SK-N-SH treated with all-trans-retinoic acid at 6 μM for 48 hours (cell line): Measurements from ENCODE around the gene CSRP2.

Experiments
- ATAC-seq: fragments of 200-7000 bp; cut with Tn5 transposase; 3 replicates; pipeline ENCODE4 v1.9.1; 2020; ENCODE audit warnings: mild to moderate bottlenecking, moderate library complexity
- ARNTL ChIP-seq: fragments of 450-650 bp; formaldehyde crosslinking; IDR thresholded peaks from 2 replicates; pipeline ENCODE4 v1.5.0; 2020; ENCODE audit warnings: low read depth, mild to moderate bottlenecking, moderate library complexity, borderline replicate concordance
- CSDC2 ChIP-seq: fragments of 250-450 bp; sonication (Bioruptor Pico); IDR thresholded peaks from 2 replicates; pipeline ENCODE4 v1.5.0; 2020; ENCODE audit warnings: mild to moderate bottlenecking, moderate library complexity
- GLIS3 ChIP-seq: fragments of 250-450 bp; sonication (Bioruptor Pico); IDR thresholded peaks from 2 replicates; pipeline ENCODE4 v1.5.0; 2020; ENCODE audit warnings: mild to moderate bottlenecking, moderate library complexity
- ISL1 ChIP-seq: fragments of 250-450 bp; sonication (Bioruptor Pico); IDR thresholded peaks from 2 replicates; pipeline ENCODE4 v2.1.2; 2022; ENCODE audit warnings: mild to moderate bottlenecking, moderate library complexity
- SNAI2 ChIP-seq: fragments of 250-450 bp; sonication (Bioruptor Pico); IDR thresholded peaks from 2 replicates; pipeline ENCODE4 v1.5.0; 2020; ENCODE audit warnings: mild to moderate bottlenecking, moderate library complexity
- ZC3H10 ChIP-seq: fragments of 250-450 bp; sonication (Bioruptor Pico); IDR thresholded peaks from 2 replicates; pipeline ENCODE4 v1.5.1; 2021; ENCODE audit warnings: mild to moderate bottlenecking, moderate library complexity
- ZFP3 ChIP-seq: fragments of 250-450 bp; sonication (Bioruptor Pico); IDR thresholded peaks from 2 replicates; pipeline ENCODE4 v1.5.0; 2020; ENCODE audit warnings: mild to moderate bottlenecking, moderate library complexity
- ZFP30 ChIP-seq: fragments of 450-650 bp; formaldehyde crosslinking; IDR thresholded peaks from 2 replicates; pipeline ENCODE4 v1.5.0; 2022; ENCODE audit warnings: mild to moderate bottlenecking, moderate library complexity
- ZNF565 ChIP-seq: fragments of 450-650 bp; formaldehyde crosslinking; conservative IDR thresholded peaks from 2 replicates; pipeline ENCODE4 v1.5.0; 2020; ENCODE audit warnings: low read depth, mild to moderate bottlenecking, moderate library complexity
- ZNF70 ChIP-seq: fragments of 450-650 bp; formaldehyde crosslinking; IDR thresholded peaks from 2 replicates; pipeline ENCODE4 v1.5.0; 2020; ENCODE audit warnings: mild to moderate bottlenecking, moderate library complexity
- TF ChIP-seq, protein P1 (sequence below): fragments of 250-450 bp; sonication (Bioruptor Pico); IDR thresholded peaks from 2 replicates; pipeline ENCODE4 v1.8.0; 2020; ENCODE audit warnings: mild to moderate bottlenecking, moderate library complexity, borderline replicate concordance
- TF ChIP-seq, protein P2 (sequence below): fragments of 250-450 bp; sonication (Bioruptor Pico); IDR thresholded peaks from 2 replicates; pipeline ENCODE4 v1.5.1; 2021; ENCODE audit warnings: mild to moderate bottlenecking, moderate library complexity
- TF ChIP-seq, protein P3 (sequence below): fragments of 250-450 bp; sonication (Bioruptor Pico); IDR thresholded peaks from 2 replicates; pipeline ENCODE4 v1.5.0; 2020; ENCODE audit warnings: mild to moderate bottlenecking, moderate library complexity
- TF ChIP-seq, protein P4 (sequence below): fragments of 250-450 bp; sonication (Bioruptor Pico); IDR thresholded peaks from 2 replicates; pipeline ENCODE4 v1.5.1; 2020; ENCODE audit warnings: low read depth, mild to moderate bottlenecking, moderate library complexity

CSRP2 gene

DNA sequence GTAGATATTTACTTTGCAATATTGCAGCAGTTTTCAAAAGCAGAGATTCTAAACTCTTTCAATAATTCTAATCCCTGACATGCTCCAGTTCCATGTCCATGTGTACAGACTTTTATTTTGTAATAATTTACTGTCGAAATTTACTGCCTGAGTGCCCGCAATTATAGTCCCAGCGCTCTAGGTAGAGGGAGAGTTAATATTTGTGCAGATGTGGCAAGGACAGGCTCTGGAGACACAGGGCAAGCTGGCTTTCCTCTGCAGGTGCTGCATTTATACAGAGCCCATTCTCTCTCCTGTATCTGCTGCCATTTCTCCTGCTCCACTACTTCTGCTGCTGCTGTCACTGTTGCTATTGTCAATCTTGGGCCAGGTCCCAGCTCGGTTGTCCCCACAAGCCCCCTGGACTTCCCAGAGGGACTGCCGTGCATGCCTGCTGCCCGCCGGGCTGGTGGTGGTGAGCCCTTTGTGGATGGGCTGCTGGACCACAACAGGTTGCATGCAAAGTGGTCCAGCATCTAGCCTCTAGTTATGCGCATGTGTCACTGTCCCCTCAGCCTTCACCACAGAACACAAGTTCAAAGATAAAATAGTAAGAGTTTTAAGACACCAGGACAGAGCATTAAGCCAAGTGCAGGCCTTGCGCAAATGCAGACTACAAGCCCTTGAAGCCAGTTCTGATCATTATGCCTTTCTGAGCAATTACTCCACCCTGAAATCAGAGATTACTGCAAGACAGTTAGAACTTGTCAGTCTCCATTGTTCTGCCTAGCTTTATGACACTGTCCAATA lies 40.8 kb upstream of the CSRP2 start (continued):
- TF ChIP-seq, protein P1, sequence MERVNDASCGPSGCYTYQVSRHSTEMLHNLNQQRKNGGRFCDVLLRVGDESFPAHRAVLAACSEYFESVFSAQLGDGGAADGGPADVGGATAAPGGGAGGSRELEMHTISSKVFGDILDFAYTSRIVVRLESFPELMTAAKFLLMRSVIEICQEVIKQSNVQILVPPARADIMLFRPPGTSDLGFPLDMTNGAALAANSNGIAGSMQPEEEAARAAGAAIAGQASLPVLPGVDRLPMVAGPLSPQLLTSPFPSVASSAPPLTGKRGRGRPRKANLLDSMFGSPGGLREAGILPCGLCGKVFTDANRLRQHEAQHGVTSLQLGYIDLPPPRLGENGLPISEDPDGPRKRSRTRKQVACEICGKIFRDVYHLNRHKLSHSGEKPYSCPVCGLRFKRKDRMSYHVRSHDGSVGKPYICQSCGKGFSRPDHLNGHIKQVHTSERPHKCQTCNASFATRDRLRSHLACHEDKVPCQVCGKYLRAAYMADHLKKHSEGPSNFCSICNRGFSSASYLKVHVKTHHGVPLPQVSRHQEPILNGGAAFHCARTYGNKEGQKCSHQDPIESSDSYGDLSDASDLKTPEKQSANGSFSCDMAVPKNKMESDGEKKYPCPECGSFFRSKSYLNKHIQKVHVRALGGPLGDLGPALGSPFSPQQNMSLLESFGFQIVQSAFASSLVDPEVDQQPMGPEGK (CRISPR knock-in tag): no peak

DNA sequence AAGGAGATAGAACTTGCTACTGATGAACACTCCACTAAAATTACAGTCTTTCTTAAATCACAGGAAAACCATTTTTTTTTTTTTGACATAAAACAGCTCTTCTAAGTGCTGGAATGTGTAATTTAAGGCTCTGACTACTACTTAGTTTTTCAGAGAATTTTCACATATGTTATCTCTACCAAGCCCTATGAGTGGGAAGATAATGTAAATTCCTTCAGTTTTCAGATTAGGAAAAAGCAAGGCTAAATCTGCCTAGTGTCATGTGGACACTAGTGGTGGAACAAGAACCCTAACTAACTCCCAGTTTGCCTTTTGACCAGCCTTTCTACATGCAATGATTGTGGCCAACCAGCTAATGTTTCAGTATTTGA lies 37.3 kb upstream of the CSRP2 start:
- TF ChIP-seq, protein P2, sequence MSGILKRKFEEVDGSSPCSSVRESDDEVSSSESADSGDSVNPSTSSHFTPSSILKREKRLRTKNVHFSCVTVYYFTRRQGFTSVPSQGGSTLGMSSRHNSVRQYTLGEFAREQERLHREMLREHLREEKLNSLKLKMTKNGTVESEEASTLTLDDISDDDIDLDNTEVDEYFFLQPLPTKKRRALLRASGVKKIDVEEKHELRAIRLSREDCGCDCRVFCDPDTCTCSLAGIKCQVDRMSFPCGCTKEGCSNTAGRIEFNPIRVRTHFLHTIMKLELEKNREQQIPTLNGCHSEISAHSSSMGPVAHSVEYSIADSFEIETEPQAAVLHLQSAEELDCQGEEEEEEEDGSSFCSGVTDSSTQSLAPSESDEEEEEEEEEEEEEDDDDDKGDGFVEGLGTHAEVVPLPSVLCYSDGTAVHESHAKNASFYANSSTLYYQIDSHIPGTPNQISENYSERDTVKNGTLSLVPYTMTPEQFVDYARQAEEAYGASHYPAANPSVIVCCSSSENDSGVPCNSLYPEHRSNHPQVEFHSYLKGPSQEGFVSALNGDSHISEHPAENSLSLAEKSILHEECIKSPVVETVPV (CRISPR knock-in tag): no peak
- TF ChIP-seq ISL1 (CRISPR knock-in tag): peak; percentile 76
- no peak for TF ChIP-seq ZFP30 (CRISPR knock-in tag)
- TF ChIP-seq GLIS3 (CRISPR knock-in tag): no peak
- ATAC-seq: peak; percentile 56

DNA sequence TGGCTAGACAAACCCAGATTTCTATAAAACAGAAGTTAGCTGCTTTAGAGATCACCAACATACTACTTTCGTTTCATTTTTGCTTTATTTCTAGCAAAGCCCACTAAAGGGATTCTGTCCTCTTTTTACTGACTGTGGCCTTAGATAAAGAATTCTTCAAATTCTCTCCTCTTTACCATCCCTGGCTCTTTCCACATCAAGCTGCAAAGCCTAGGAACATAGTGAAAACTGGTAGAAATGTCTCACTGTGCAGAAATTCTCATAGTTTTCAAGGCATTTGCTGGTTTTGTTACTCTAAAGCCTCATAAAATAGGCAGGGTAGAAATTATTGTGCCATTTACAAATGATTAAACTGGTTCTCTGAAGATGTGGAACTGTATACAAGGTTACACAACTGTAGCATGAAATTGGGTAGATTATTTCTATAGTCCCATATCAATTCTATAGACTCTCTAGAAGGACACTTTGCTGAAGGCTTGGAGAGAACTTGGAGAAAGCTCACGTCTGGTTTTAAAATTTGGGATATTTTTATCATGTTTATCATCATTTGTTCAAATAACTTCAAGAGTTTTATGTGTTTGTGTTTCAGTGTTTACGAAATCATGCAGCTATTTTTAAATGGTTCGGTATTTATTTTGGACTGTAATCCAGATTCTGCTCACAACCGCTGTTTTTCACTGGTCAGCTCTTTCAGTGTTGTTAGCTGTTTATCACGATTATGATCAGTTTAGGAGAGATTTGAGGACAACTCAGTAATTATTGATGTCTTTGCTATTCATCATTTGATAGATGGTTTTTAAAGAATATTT lies 36.7 kb upstream of the CSRP2 start:
- peak; percentile 49 for ATAC-seq
- TF ChIP-seq ZFP3 (CRISPR knock-in tag) (no peak), ZNF70 (CRISPR knock-in tag) (no peak), ISL1 (CRISPR knock-in tag) (no peak)
- TF ChIP-seq, protein P3, sequence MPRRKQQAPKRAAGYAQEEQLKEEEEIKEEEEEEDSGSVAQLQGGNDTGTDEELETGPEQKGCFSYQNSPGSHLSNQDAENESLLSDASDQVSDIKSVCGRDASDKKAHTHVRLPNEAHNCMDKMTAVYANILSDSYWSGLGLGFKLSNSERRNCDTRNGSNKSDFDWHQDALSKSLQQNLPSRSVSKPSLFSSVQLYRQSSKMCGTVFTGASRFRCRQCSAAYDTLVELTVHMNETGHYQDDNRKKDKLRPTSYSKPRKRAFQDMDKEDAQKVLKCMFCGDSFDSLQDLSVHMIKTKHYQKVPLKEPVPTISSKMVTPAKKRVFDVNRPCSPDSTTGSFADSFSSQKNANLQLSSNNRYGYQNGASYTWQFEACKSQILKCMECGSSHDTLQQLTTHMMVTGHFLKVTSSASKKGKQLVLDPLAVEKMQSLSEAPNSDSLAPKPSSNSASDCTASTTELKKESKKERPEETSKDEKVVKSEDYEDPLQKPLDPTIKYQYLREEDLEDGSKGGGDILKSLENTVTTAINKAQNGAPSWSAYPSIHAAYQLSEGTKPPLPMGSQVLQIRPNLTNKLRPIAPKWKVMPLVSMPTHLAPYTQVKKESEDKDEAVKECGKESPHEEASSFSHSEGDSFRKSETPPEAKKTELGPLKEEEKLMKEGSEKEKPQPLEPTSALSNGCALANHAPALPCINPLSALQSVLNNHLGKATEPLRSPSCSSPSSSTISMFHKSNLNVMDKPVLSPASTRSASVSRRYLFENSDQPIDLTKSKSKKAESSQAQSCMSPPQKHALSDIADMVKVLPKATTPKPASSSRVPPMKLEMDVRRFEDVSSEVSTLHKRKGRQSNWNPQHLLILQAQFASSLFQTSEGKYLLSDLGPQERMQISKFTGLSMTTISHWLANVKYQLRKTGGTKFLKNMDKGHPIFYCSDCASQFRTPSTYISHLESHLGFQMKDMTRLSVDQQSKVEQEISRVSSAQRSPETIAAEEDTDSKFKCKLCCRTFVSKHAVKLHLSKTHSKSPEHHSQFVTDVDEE (CRISPR knock-in tag): no peak

DNA sequence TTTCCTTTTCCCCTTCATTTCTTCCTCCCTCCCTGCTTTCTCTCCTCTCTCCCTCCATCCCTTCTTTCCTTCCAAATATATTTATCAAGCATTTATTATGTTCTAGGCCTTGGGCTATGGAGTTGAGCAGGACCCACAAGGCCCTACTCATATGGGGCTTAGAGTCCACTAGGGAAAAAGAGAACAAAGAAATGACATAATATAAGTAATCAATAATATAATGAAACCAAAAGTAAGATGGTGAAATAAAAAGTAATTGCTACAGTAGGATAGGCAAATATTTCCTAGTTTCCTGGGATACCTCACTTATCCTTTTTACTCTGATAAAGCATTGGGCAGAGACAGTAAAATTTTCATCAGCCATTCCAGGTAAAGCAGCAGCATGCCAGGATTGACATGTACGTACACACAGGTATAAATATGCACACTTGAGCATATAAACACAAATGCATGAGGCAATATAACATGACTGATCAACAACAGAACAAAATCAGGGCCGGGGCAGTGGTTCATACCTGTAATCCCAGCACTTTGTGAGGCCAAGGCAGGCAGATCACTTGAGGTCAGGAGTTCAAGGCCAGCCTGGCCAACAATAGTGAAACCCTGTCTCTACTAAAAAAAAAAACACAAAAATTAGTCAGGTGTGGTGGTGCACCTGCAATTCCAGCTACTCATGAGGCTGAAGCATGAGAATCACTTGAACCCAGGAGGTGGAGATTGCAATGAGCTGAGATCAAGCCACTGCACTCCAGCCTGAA lies 35.5 kb upstream of the CSRP2 start:
- no peak for ATAC-seq
- TF ChIP-seq GLIS3 (CRISPR knock-in tag): no peak
- TF ChIP-seq, protein P1 (CRISPR knock-in tag): no peak

DNA sequence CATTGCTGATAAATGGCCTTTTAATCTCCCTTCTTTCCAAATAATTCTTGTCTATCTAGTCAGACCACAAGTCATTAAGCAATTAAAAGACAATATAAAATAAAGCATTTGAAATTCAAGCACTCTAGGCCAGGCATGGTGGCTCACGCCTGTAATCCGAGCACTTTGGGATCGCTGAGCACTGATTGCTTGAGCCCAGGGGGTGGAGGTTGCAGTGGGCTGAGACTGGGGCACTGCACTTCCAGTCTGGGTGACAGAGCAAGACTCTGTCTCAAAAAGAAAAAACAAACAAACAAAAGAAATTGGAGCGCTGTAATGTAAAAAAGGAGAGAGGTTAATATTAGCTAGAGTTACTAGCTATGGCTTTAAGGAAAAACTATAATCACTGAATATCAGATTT lies 30.5 kb upstream of the CSRP2 start:
- TF ChIP-seq ZC3H10 (CRISPR knock-in tag): no peak
- no peak for TF ChIP-seq CSDC2
- no peak for TF ChIP-seq ARNTL
- no peak for TF ChIP-seq SNAI2 (CRISPR knock-in tag)
- TF ChIP-seq, protein P4, sequence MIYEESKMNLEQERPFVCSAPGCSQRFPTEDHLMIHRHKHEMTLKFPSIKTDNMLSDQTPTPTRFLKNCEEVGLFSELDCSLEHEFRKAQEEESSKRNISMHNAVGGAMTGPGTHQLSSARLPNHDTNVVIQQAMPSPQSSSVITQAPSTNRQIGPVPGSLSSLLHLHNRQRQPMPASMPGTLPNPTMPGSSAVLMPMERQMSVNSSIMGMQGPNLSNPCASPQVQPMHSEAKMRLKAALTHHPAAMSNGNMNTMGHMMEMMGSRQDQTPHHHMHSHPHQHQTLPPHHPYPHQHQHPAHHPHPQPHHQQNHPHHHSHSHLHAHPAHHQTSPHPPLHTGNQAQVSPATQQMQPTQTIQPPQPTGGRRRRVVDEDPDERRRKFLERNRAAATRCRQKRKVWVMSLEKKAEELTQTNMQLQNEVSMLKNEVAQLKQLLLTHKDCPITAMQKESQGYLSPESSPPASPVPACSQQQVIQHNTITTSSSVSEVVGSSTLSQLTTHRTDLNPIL (CRISPR knock-in tag): no peak
- no peak for TF ChIP-seq ZNF565
- TF ChIP-seq, protein P3 (CRISPR knock-in tag): no peak
- no peak for ATAC-seq
